AML-193 (cell line): ENCODE data around the gene RAB14.

Experiments
- DNase-seq, 2 experiments: peaks; one replicate each; lab custom pipeline; 2025; lab: John Stamatoyannopoulos, UW

Gene RAB14

GRCh38 chr9:121201738-121202533, at the start of gene RAB14:
Gene RAB14 (minus strand): TSS chr9:121201869. CDS start chr9:121193412, 8,457 bp downstream.
- DNase-seq, result peak; percentile 97 to 98

GRCh38 chr9:121249563-121249962, 47.9 kb upstream of the RAB14 start:
- peak; percentile 53 to 54 for DNase-seq

- DNase-seq, result no peak
Observed at GRCh38 chr9:121246821-121247561, 45.3 kb upstream of the RAB14 start.

- DNase-seq, result no peak
Observed at GRCh38 chr9:121242959-121243346, 41.3 kb upstream of the RAB14 start.

GRCh38 chr9:121242219-121242958, 40.7 kb upstream of the RAB14 start:
- no peak for DNase-seq

- no peak for DNase-seq
Observed at GRCh38 chr9:121240472-121241135, 38.9 kb upstream of the RAB14 start.

- DNase-seq, result no peak
Observed at GRCh38 chr9:121239851-121240250, 38.2 kb upstream of the RAB14 start.

GRCh38 chr9:121239071-121239470, 37.4 kb upstream of the RAB14 start:
- DNase-seq, result no peak

- peak; percentile 21 to 22 for DNase-seq
Observed at GRCh38 chr9:121237916-121238315, 36.2 kb upstream of the RAB14 start.

- no peak for DNase-seq
Observed at GRCh38 chr9:121235512-121235911, 33.8 kb upstream of the RAB14 start.

- no peak for DNase-seq
Observed at GRCh38 chr9:121234832-121235161, 33.1 kb upstream of the RAB14 start.

GRCh38 chr9:121233906-121234831, 32.5 kb upstream of the RAB14 start:
- peak; percentile 67 to 74 for DNase-seq

GRCh38 chr9:121232251-121232650, 30.6 kb upstream of the RAB14 start:
- DNase-seq, result no peak

- DNase-seq, result peak; percentile 36 to 49
Observed at GRCh38 chr9:121230256-121230655, 28.6 kb upstream of the RAB14 start.

- DNase-seq, result peak in 1 of 2 experiments; percentile 14
Observed at GRCh38 chr9:121227862-121228261, 26.2 kb upstream of the RAB14 start.

GRCh38 chr9:121226175-121226574, 24.5 kb upstream of the RAB14 start:
- no peak for DNase-seq

- no peak for DNase-seq
Observed at GRCh38 chr9:121225240-121225639, 23.6 kb upstream of the RAB14 start.

- peak; percentile 48 to 62 for DNase-seq
Observed at GRCh38 chr9:121222524-121223171, 21.0 kb upstream of the RAB14 start.

GRCh38 chr9:121221664-121222055, 20.0 kb upstream of the RAB14 start:
- DNase-seq, result no peak

GRCh38 chr9:121220996-121221663, 19.5 kb upstream of the RAB14 start:
- no peak for DNase-seq
